Left lung (tissue), 10 donors: ENCODE results near the gene ZBTB20. TPM values are rescaled to one million over a fixed set of nuclear protein-coding genes. Genes with fewer than 3 reads are reported as not detected.

Experiments
- ATAC-seq: fragments of 200-7000 bp; cut with Tn5 transposase; one replicate; pipeline ENCODE4 v1.9.1; 2020; ENCODE audit warnings: moderate library complexity
- DNase-seq, 4 donors: peaks; one replicate each; pipeline ENCODE4 v3.0.0-alpha.2; 2013 to 2020
- H3K27ac ChIP-seq, 2 donors: fragments of 200-600 bp; sonication (generic) in 1 of 2; one replicate each; pipeline versions ENCODE4 v1.5.0 to v1.8.0; 2020 to 2021
- H3K27me3 ChIP-seq, 2 donors: fragments of 200-600 bp; sonication (generic) in 1 of 2; one replicate each; pipeline versions ENCODE4 v1.5.0 to v1.8.0; 2020 to 2021
- H3K36me3 ChIP-seq, 2 donors: fragments of 200-600 bp; sonication (generic) in 1 of 2; one replicate each; pipeline versions ENCODE4 v1.5.0 to v1.8.0; 2020 to 2021
- H3K4me1 ChIP-seq, 2 donors: fragments of 200-600 bp; one replicate each; pipeline ENCODE4 v1.8.0; 2021
- H3K4me3 ChIP-seq, 2 donors: fragments of 200-600 bp; sonication (generic) in 1 of 2; one replicate each; pipeline versions ENCODE4 v1.5.0 to v1.8.0; 2020 to 2021; ENCODE audit warnings: mild to moderate bottlenecking in 1 of 2
- H3K9me3 ChIP-seq, 2 donors: fragments of 200-600 bp; sonication (generic) in 1 of 2; one replicate each; pipeline versions ENCODE4 v1.5.0 to v1.8.0; 2020 to 2021
- CTCF ChIP-seq, 2 donors: fragments of 200-600 bp; sonication (generic) in 1 of 2; IDR thresholded peaks; one replicate each; pipeline versions ENCODE4 v1.5.0 to v1.8.0; 2021; ENCODE audit warnings: antibody characterized with exemption in 2 of 2
- intact Hi-C, 2 donors: fragments of 100-400 bp; cut with DNase I; formaldehyde crosslinking; loops; one replicate each; pipeline versions ENCODE4 v1.11.2 to v1.14.2; 2022
- polyA plus RNA-seq, 6 donors: library from polyadenylated mRNA; unstranded; fragments of 120-200 nt; gene quantifications; one replicate each; pipeline ENCODE4 v1.2.1, GENCODE V29; 2013; ENCODE audit not compliant: insufficient read length in 6 of 6
- total RNA-seq, 2 donors: library from RNA; stranded (reverse); fragmentation: NEBNext Ultra II Directional; extraction: Animal tissue kit (Norgen Biotek cat#: 25700); gene quantifications; one replicate each; pipeline ENCODE4 v1.2.1, GENCODE V29; 2021
- donor health status: DM: no; HTN: yes; CAD: no.
- donor health status: DM: no; HTN: no; CAD: no.

The ZBTB20 gene
- total and polyA plus RNA-seq, 8 donors = 1.1 to 63.5 (median 6.0) TPM

- Histone ChIP-seq H3K27ac (no peak overlapping the region), H3K4me1 (no peaks in the 10 kb centered on the region), H3K27me3 (no peaks in the 10 kb centered on the region), H3K4me3 (no peak overlapping the region), H3K9me3 (no peaks in the 10 kb centered on the region), H3K36me3 (no peaks in the 10 kb centered on the region)
- DNase-seq (no peak), ATAC-seq (no peak)
- no peak for TF ChIP-seq CTCF (IDR thresholded peaks at IDR 0.05)
- intact Hi-C loops = no loop called here
Measured at GRCh38 chr3:114508976-114509375, 638.1 kb downstream of the ZBTB20 start.

DNA sequence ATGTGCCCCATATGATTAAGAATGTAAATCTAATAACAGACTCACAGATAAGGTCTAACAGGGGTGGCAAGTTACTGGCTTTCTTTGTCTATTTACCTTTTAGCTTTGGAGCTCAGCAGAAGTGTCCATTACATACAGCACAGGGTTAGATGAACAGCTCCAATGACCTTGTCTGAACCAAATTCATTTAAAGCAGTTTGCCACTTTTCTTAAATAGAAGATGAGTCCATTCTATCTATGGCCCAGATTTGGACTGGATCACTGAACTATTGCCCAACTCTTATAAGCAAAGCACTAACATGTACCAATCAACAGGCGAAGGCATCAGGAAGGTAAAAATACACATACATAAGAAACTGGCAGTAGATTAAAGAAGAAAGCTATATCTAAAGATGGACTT is 638.9 kb downstream of the ZBTB20 start:
- H3K4me3 ChIP-seq = no peak overlapping the region
- intact Hi-C loops = no loop called here
- DNase-seq = no peak
- no peak overlapping the region for H3K27ac ChIP-seq
- H3K36me3 ChIP-seq = no peaks in the 10 kb centered on the region
- ATAC-seq = no peak
- H3K9me3 ChIP-seq = no peaks in the 10 kb centered on the region
- no peaks in the 10 kb centered on the region for H3K27me3 ChIP-seq
- no peaks in the 10 kb centered on the region for H3K4me1 ChIP-seq
- no peak for TF ChIP-seq CTCF (IDR thresholded peaks at IDR 0.05)

DNA sequence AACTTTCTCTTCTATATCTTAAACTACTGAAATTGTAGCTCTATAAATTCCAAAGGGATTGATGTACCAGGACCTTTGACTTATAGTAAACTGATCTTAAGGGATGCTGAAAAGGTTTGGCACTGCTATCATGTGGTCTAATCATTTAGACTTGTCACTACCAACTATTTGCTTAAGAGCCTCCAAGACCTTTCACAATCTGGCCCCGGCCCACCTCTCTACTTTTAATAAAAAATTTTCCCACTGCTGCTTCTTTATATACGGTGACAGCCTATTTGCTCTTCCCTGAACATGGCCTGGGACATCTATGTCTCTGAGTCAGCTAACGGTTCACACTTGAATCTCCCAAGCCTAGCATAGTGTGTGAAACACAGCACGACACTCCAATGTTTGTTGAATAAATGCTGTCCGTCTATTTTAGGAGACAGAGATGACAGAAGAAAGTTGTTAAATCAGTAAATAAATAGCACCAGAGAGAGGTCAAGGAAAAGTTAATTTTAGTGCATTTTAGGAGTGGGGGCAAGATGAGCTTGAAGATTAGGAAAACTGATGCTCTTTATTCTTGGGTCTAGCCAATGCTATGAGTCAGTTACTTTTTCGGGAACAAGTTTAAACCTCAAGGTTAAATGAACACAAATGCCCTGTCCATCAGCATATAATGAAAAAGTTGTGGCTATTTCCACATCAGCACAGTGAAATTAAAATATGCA is 640.3 kb downstream of the ZBTB20 start:
- no peak overlapping the region for H3K27ac ChIP-seq
- no peaks in the 10 kb centered on the region for H3K27me3 ChIP-seq
- H3K36me3 ChIP-seq = no peaks in the 10 kb centered on the region
- intact Hi-C loops = no loop called here
- peak; percentile 30 for ATAC-seq
- H3K4me1 ChIP-seq = no peaks in the 10 kb centered on the region
- no peaks in the 10 kb centered on the region for H3K9me3 ChIP-seq
- no peak overlapping the region for H3K4me3 ChIP-seq
- no peak for DNase-seq
- TF ChIP-seq CTCF (IDR thresholded peaks at IDR 0.05) = no peak

DNA sequence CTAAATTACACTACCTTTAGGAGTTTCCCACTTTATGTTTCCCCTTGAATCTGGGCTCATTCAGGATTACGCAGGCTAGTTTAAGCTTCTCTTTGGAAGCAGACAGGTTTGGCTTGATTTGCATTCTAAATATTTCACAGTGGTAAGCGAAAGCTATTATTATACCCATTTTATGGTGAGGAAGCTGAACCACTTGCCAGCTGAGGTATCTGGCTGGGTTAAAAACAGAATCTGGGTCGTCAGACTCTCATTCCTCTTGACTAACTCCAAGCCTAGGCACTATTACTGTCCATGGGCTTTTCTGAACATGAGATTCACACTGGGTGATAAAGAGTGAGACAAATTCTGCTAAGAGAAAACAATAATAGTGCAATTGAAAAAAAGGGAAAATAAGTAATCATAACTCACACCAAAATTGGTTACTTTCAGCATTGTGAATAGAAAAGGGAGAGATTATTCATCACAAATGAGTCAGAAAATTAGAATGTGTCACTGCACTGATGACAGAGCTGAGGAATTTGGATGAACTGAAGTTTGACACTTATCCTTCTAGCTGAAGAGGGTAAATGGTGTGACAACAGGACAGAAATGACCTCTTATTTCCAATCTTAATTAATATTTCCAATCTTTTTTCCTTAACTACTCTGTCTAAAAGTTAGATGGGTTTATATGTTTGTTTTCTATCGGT is 642.0 kb downstream of the ZBTB20 start:
- no peaks in the 10 kb centered on the region for H3K27me3 ChIP-seq
- H3K4me3 ChIP-seq = no peak overlapping the region
- no peak overlapping the region for H3K27ac ChIP-seq
- H3K9me3 ChIP-seq = no peaks in the 10 kb centered on the region
- ATAC-seq (no peak), DNase-seq (no peak)
- intact Hi-C loops = no loop called here
- peaks cover 0 to 2% of the 10 kb centered on the region in 2 donors for H3K4me1 ChIP-seq
- no peak for TF ChIP-seq CTCF (IDR thresholded peaks at IDR 0.05)
- H3K36me3 ChIP-seq = no peaks in the 10 kb centered on the region

DNA sequence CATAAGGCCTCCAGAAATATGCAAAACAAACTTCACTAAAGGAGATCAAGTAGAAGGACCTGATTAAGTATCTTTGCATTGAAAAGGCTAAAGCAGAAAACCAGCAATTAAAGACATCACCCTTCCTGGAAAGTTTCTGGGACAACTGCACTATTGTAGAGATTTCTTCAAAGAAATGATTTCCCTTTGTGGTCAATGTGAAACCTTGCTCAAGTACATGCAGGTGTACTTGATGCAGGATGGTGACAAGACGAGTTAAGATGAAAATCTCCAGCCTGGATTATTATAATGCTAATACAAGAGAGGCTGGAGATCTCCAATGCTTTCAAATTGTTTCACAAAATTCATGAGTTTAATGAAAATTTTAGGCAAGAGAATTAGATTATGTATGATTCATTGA is 644.9 kb downstream of the ZBTB20 start:
- Histone ChIP-seq H3K36me3 (no peaks in the 10 kb centered on the region), H3K27me3 (no peaks in the 10 kb centered on the region), H3K9me3 (no peaks in the 10 kb centered on the region), H3K4me1 (peaks cover 0 to 7% of the 10 kb centered on the region in 2 donors), H3K4me3 (no peak overlapping the region), H3K27ac (no peak overlapping the region)
- DNase-seq (no peak), ATAC-seq (no peak)
- intact Hi-C loops = no loop called here
- TF ChIP-seq CTCF (IDR thresholded peaks at IDR 0.05) = no peak
